ENCODE data around the gene DOCK2.

The DOCK2 gene

GRCh38 chr5:170057311-170057710 is 420.2 kb downstream of the DOCK2 start:
- TF ChIP-seq EZH2 (optimal IDR thresholded peaks at IDR 0.05; ENCODE audit: low read depth, low read length) (no peak), EZH2phosphoT487 (IDR thresholded peaks at IDR 0.05; ENCODE audit: low read length) (no peak)
- TF ChIP-seq, protein P1, sequence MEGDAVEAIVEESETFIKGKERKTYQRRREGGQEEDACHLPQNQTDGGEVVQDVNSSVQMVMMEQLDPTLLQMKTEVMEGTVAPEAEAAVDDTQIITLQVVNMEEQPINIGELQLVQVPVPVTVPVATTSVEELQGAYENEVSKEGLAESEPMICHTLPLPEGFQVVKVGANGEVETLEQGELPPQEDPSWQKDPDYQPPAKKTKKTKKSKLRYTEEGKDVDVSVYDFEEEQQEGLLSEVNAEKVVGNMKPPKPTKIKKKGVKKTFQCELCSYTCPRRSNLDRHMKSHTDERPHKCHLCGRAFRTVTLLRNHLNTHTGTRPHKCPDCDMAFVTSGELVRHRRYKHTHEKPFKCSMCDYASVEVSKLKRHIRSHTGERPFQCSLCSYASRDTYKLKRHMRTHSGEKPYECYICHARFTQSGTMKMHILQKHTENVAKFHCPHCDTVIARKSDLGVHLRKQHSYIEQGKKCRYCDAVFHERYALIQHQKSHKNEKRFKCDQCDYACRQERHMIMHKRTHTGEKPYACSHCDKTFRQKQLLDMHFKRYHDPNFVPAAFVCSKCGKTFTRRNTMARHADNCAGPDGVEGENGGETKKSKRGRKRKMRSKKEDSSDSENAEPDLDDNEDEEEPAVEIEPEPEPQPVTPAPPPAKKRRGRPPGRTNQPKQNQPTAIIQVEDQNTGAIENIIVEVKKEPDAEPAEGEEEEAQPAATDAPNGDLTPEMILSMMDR (IDR thresholded peaks at IDR 0.05; ENCODE audit: low read length): no peak
- Histone ChIP-seq H3K4me2 (ENCODE audit: low read depth, low read length) (no peak overlapping the region), H3K4me1 (ENCODE audit: low read length) (no peaks in the 10 kb centered on the region), H3K9ac (ENCODE audit: low read length) (no peak overlapping the region), H3F3A (ENCODE audit: insufficient read depth, low read length) (no peaks in the 10 kb centered on the region), H3K27me3 (replicated peaks; ENCODE audit: insufficient read depth, low read length) (no peaks in the 10 kb centered on the region), H4K20me1 (ENCODE audit: insufficient read depth, low read length) (no peaks in the 10 kb centered on the region), H3K79me2 (ENCODE audit: low read length) (no peaks in the 10 kb centered on the region), H3K36me3 (replicated peaks; ENCODE audit: insufficient read depth, low read length) (no peaks in the 10 kb centered on the region), H3K9me2 (replicated peaks; ENCODE audit: insufficient read depth, low read length) (no peaks in the 10 kb centered on the region), H3K9me3 (replicated peaks; ENCODE audit: insufficient read depth, low read length) (no peaks in the 10 kb centered on the region), H2AFZ (ENCODE audit: low read length) (no peak overlapping the region), H3K4me3 (ENCODE audit: low read length) (no peak overlapping the region), H3K27ac (ENCODE audit: low read length) (no peak overlapping the region)
- DNase-seq: no peak

DNA sequence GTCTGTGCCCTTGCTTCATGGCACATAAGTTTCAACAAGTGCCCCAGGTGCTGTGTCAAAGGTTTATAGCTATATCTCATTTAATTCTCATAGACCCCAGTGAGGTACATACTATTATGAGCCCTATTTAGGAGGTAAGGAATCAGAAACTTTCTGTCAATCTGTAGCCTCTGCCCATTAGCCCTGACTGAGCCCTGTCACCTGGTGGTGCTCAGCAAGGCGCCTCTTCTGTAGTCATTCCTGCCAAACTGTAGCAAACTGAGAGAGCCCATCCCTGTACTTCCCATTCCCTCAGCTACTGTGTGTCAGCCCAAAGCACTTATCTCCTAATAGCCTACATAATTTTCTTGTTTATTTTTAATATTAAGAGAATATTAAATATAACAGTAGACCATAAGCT is 422.1 kb downstream of the DOCK2 start:
- H3K9me3 ChIP-seq (replicated peaks; ENCODE audit: insufficient read depth, low read length): no peaks in the 10 kb centered on the region
- no peaks in the 10 kb centered on the region for H3F3A ChIP-seq (ENCODE audit: insufficient read depth, low read length)
- H4K20me1 ChIP-seq (ENCODE audit: insufficient read depth, low read length): no peaks in the 10 kb centered on the region
- H3K79me2 ChIP-seq (ENCODE audit: low read length): no peaks in the 10 kb centered on the region
- TF ChIP-seq, protein P1 (IDR thresholded peaks at IDR 0.05; ENCODE audit: low read length): no peak
- TF ChIP-seq EZH2 (optimal IDR thresholded peaks at IDR 0.05; ENCODE audit: low read depth, low read length) (no peak), EZH2phosphoT487 (IDR thresholded peaks at IDR 0.05; ENCODE audit: low read length) (no peak)
- no peak overlapping the region for H3K4me3 ChIP-seq (ENCODE audit: low read length)
- H3K36me3 ChIP-seq (replicated peaks; ENCODE audit: insufficient read depth, low read length): no peaks in the 10 kb centered on the region
- H3K4me1 ChIP-seq (ENCODE audit: low read length): no peaks in the 10 kb centered on the region
- H3K9me2 ChIP-seq (replicated peaks; ENCODE audit: insufficient read depth, low read length): no peaks in the 10 kb centered on the region
- H3K9ac ChIP-seq (ENCODE audit: low read length): no peak overlapping the region
- no peak overlapping the region for H3K27ac ChIP-seq (ENCODE audit: low read length)
- DNase-seq: no peak
- no peak overlapping the region for H3K4me2 ChIP-seq (ENCODE audit: low read depth, low read length)
- no peaks in the 10 kb centered on the region for H3K27me3 ChIP-seq (replicated peaks; ENCODE audit: insufficient read depth, low read length)
- H2AFZ ChIP-seq (ENCODE audit: low read length): no peak overlapping the region

DNA sequence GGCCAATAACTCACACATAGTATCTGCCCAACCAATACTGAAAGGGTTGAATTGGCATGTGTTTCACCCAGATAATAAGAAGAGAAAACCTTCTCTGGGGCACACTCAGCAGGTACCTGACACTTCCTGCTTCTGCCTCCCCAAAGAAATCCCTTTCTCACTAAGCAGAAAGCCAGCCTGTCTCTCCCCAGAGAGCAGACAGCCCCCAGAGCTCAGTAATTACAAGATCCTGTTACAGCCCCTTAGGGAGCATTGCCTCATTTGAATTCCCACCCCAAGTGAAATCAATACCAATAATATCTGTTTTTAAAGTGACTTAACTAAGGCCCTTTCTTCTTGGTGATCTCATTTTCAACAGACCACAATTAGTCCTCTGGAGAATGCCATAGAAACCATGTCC is 430.1 kb downstream of the DOCK2 start:
- no peak for DNase-seq
- H3K9ac ChIP-seq (ENCODE audit: low read length): no peak overlapping the region
- no peaks in the 10 kb centered on the region for H3K4me1 ChIP-seq (ENCODE audit: low read length)
- no peaks in the 10 kb centered on the region for H3K36me3 ChIP-seq (replicated peaks; ENCODE audit: insufficient read depth, low read length)
- no peak overlapping the region for H3K4me2 ChIP-seq (ENCODE audit: low read depth, low read length)
- H3K4me3 ChIP-seq (ENCODE audit: low read length): no peak overlapping the region
- no peaks in the 10 kb centered on the region for H3K9me3 ChIP-seq (replicated peaks; ENCODE audit: insufficient read depth, low read length)
- H2AFZ ChIP-seq (ENCODE audit: low read length): no peak overlapping the region
- no peaks in the 10 kb centered on the region for H3F3A ChIP-seq (ENCODE audit: insufficient read depth, low read length)
- H3K9me2 ChIP-seq (replicated peaks; ENCODE audit: insufficient read depth, low read length): no peaks in the 10 kb centered on the region
- no peaks in the 10 kb centered on the region for H4K20me1 ChIP-seq (ENCODE audit: insufficient read depth, low read length)
- H3K27ac ChIP-seq (ENCODE audit: low read length): no peak overlapping the region
- TF ChIP-seq, protein P1 (IDR thresholded peaks at IDR 0.05; ENCODE audit: low read length): no peak
- TF ChIP-seq EZH2phosphoT487 (IDR thresholded peaks at IDR 0.05; ENCODE audit: low read length): no peak
- no peak for TF ChIP-seq EZH2 (optimal IDR thresholded peaks at IDR 0.05; ENCODE audit: low read depth, low read length)
- no peaks in the 10 kb centered on the region for H3K27me3 ChIP-seq (replicated peaks; ENCODE audit: insufficient read depth, low read length)
- H3K79me2 ChIP-seq (ENCODE audit: low read length): no peaks in the 10 kb centered on the region

Measured in MM.1S (cell line).